Measurements from ENCODE around the gene CTDSPL.

The CTDSPL gene

DNA sequence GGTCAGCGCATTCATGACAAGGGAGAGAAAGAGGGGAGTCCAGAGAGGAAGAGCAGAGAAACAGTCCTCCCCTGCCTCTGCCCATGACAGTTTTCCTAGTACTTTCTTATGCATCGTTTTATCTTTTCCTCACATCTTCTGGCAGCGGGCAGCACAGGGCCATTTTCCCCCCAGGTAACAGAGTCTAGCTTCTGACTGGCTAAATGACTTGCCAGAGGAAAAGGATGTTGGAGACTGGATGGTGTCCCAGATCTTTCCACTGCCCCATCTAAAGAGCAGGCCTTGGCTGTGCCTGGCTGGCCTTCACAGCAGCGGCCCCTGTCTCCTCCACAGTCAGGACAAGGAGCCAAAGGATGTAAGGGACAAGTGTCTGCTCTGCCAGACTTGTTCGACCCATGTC, 59.3 kb downstream of the CTDSPL start:
- Histone ChIP-seq H3K27ac (peak overlapping the region; percentile 40 to 90), H3K4me3 (no peak overlapping the region)
- TF ChIP-seq, protein P1, sequence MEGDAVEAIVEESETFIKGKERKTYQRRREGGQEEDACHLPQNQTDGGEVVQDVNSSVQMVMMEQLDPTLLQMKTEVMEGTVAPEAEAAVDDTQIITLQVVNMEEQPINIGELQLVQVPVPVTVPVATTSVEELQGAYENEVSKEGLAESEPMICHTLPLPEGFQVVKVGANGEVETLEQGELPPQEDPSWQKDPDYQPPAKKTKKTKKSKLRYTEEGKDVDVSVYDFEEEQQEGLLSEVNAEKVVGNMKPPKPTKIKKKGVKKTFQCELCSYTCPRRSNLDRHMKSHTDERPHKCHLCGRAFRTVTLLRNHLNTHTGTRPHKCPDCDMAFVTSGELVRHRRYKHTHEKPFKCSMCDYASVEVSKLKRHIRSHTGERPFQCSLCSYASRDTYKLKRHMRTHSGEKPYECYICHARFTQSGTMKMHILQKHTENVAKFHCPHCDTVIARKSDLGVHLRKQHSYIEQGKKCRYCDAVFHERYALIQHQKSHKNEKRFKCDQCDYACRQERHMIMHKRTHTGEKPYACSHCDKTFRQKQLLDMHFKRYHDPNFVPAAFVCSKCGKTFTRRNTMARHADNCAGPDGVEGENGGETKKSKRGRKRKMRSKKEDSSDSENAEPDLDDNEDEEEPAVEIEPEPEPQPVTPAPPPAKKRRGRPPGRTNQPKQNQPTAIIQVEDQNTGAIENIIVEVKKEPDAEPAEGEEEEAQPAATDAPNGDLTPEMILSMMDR (IDR thresholded peaks at IDR 0.05): no peak
- no peak for DNase-seq (ENCODE audit: low spot score)

DNA sequence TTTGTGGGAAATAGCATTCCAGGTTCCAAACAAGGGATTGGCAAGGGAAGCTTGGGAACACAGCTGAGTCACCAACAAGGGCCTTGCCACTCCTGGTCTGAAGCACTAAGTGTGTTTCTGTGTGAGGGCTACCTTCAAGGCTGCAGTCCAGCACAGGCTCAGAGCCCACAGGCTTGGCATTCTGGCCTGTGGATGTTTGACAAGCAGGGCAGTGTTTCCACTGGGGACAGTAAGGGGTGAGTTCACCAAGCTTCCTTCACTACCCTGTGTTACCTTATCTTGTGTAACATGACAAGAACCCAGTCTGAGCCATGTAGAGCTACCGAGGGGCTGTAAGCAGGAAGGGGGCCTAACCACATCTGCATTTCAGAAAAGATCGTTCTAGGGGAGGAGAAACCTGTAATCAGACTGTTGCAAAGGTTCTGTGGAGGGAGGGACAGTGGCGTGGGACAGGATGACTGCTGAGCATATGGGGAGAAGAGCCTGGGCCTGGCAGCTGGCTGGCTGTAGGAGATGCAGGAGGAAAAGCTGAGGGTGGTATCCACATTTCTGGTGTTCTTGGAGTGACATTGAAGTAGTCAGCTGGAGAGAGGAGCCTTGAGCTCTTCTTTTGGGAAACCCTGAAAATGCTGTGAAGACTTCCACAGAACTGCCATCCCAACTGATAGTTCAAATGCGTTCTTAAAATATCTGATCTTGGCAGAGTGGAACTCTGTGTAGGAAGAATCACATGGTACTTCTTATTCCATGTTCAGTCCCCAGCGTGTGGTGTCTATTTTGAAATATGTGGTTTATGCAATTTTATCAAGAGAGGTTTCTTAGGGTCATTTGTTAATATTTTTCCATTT, 61.3 kb downstream of the CTDSPL start:
- Histone ChIP-seq H3K27ac (peak overlapping the region; percentile 78 to 90), H3K4me3 (peak overlapping the region; percentile 37)
- peak; percentile 80 for DNase-seq (ENCODE audit: low spot score)
- TF ChIP-seq, protein P1 (IDR thresholded peaks at IDR 0.05): no peak

DNA sequence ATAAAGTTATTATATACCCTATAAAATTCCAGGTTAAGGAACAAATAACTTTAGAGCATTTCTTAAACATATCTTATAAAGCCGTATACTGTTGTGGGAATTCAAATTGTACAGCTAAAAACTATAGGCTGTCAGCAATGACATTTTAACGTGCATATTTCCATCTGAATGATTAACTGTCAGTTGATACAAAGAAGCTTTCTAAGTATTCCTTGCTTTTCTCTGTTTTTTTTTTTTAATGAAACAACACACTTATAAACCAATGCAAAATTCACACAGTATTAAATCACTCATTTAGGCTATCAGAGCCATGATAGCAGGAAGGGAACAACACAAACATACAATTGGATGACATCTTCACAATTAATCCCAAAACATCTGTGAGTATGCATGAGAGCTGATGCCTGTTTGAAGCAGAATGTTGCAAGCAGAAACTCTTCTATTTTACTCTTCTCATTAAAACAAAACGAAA, 61.9 kb downstream of the CTDSPL start:
- no peak for DNase-seq (ENCODE audit: low spot score)
- H3K27ac ChIP-seq: peak overlapping the region; percentile 78 to 90
- H3K4me3 ChIP-seq: no peak overlapping the region
- TF ChIP-seq, protein P1 (IDR thresholded peaks at IDR 0.05): no peak

DNA sequence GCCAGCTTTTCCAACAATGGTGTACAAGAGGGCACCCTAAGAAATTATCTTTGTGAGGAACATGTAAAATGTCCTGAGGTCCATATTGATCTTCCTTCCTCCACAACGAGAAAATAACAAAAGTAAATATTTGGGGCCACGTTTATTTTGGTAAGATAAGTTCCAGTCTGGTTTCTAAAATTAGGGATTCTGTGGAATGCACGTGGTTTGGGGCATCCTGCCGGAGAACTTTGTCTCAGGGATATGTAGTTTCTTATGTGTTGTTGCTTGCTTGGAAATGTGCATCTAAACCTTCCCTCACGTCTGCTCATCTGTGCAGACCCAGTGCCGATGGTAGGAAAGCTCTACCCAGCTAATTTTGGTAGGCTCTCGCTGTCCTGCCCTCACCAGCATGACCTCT, 62.8 kb downstream of the CTDSPL start:
- peak overlapping the region; percentile 78 to 90 for H3K27ac ChIP-seq
- TF ChIP-seq, protein P1 (IDR thresholded peaks at IDR 0.05): no peak
- DNase-seq (ENCODE audit: low spot score): no peak
- H3K4me3 ChIP-seq: peak overlapping the region; percentile 24

DNA sequence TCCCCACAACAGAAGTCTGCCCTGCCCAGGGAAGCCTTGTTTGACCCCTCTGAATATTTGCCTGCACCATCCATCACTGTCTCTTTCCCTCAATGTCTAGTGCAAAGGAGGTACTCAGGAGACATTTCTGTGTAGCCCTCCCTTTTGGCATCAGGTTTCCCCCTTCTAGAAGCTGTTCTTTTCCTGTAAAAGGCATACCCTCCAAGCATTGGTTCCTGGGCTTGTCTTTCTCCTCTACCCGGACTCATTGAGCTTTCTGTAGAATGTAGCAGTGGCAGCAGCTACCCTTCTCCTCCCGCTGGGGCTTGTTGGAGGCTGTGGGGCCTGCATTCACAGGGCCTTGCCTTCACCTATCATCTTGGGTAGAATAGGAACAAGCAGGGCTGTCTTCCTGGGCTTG, 63.5 kb downstream of the CTDSPL start:
- DNase-seq (ENCODE audit: low spot score): no peak
- H3K4me3 ChIP-seq: no peak overlapping the region
- H3K27ac ChIP-seq: peak overlapping the region; percentile 78 to 90
- TF ChIP-seq, protein P1 (IDR thresholded peaks at IDR 0.05): no peak

DNA sequence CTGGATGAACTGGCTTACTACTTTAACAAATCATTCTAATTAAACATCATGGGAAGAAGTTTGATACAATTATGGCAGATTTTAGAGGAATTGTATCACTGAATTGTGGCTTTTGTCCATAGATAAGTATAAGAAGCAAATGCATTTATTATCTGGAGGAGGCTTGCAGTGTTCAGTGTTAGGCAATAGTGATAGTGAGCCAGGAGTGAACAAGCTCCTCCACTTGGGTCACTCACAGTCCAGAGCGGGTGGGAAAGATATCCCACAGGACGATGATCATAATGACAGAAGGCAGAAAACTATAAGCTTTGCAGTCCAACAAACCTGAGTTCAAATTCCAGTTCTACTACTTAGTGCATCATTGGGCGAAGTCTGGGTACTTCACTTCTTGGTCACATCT, 64.9 kb downstream of the CTDSPL start:
- no peak overlapping the region for H3K4me3 ChIP-seq
- peak overlapping the region; percentile 78 to 90 for H3K27ac ChIP-seq
- no peak for DNase-seq (ENCODE audit: low spot score)
- TF ChIP-seq, protein P1 (IDR thresholded peaks at IDR 0.05): no peak

DNA sequence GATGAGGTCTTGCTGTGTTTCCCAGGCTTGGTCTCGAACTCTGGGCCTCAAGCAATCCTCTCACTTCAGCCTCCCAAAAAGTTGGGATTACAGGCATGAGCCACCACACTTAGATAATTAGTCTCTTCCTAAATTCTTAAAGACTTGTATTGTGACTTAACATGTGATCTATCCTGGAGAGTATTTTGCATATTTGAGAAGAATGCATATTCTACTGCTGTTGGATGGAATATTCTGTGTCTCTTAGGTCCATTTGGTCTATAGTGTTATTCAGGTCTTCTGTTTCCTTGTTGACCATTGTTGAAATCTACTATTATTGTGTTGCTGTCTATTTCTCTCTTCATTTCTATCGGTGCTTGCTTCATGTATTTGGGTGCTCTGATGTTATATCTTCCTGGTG, 68.8 kb downstream of the CTDSPL start:
- Histone ChIP-seq H3K27ac (peak overlapping the region in 1 of 2 donors; percentile 54), H3K4me3 (no peak overlapping the region)
- no peak for DNase-seq (ENCODE audit: low spot score)
- TF ChIP-seq, protein P1 (IDR thresholded peaks at IDR 0.05): no peak

All from coronary artery (tissue), 2 donors.